B cell (primary cell): ENCODE data around the gene TIMP2.

ENCODE experiments used
- EZH2 ChIP-seq: IDR thresholded peaks from 2 replicates; pipeline ENCODE4 v1.6.1; 2012; ENCODE audit warnings: borderline replicate concordance, low read depth, mild to moderate bottlenecking, moderate library complexity, low read length; ENCODE audit not compliant: insufficient read depth, poor library complexity, severe bottlenecking
- TF ChIP-seq, protein P1 (sequence below): fragments of 200-600 bp; IDR thresholded peaks from one replicate; pipeline ENCODE4 v1.8.0; 2022; ENCODE audit warnings: antibody characterized with exemption, mild to moderate bottlenecking

DNA sequence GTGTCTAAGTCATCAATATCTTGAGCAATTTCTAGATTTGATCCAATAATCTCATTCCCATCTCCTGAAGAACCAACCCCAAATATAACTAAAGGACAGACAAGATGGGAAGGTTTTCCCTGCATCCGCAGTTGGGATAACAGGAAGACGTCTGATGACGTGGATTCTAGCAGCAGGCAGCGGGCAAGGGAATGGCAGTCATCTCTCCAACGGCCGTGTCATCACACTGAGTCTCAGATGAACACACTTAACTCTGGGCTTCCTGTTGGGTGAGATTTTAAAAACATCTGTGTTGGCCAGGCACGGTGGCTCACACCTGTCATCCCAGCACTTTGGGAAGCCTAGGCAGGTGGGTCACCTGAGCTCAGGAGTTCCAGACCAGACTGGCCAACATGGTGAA lies 20.9 kb upstream of the TIMP2 start:
- TF ChIP-seq, protein P1, sequence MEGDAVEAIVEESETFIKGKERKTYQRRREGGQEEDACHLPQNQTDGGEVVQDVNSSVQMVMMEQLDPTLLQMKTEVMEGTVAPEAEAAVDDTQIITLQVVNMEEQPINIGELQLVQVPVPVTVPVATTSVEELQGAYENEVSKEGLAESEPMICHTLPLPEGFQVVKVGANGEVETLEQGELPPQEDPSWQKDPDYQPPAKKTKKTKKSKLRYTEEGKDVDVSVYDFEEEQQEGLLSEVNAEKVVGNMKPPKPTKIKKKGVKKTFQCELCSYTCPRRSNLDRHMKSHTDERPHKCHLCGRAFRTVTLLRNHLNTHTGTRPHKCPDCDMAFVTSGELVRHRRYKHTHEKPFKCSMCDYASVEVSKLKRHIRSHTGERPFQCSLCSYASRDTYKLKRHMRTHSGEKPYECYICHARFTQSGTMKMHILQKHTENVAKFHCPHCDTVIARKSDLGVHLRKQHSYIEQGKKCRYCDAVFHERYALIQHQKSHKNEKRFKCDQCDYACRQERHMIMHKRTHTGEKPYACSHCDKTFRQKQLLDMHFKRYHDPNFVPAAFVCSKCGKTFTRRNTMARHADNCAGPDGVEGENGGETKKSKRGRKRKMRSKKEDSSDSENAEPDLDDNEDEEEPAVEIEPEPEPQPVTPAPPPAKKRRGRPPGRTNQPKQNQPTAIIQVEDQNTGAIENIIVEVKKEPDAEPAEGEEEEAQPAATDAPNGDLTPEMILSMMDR, result no peak
- TF ChIP-seq EZH2, result no peak
